ENCODE measurements around the gene PRH2.

DNA sequence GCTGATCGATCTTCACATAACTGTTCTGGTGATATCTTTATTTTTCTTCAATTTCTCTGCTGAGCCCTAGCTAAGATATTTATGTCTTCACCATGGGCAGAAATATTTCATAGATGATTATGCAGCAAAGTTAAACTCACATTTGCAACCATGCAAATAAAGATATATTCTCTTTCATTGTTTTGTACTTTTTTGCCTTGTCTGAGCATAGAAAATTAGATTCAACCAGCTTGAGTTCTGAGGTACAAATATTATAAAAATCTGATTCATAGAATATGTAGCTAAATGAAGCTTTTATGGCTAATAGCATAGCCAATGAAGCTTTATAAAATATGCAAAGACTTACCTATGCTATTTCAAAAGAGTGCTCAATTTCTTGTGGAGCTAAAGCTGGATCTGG, 19.6 kb upstream of the PRH2 start, which contains the start of gene TAS2R13:
- TF ChIP-seq TEAD4 (IDR thresholded peaks at IDR 0.05), result no peak
- TF ChIP-seq TAF1 (IDR thresholded peaks at IDR 0.05; ENCODE audit: low read depth), result no peak
- TF ChIP-seq EGR1 (IDR thresholded peaks at IDR 0.05), result no peak
- TF ChIP-seq NFIC (IDR thresholded peaks at IDR 0.05), result no peak

All from Ishikawa (cell line).